K562 (cell line): ENCODE measurements around the gene MARS1. TPM values are rescaled to one million over a fixed set of nuclear protein-coding genes. Genes with fewer than 3 reads are reported as not detected.

Experiments
- BRF1 ChIP-seq: IDR thresholded peaks from 3 replicates; pipeline ENCODE4 v1.6.1; 2011; ENCODE audit warnings: borderline replicate concordance, mild to moderate bottlenecking; ENCODE audit not compliant: insufficient read length; ENCODE audit errors: extremely low read depth
- CREB1 ChIP-seq, 2 experiments: sonication (generic) in 1 of 2; formaldehyde crosslinking in 1 of 2; IDR thresholded peaks; 2 replicates each; pipeline versions ENCODE4 v1.6.1 to v1.8.0; 2012 to 2022; ENCODE audit warnings: inconsistent platforms in 1 of 2, mild to moderate bottlenecking in 1 of 2, missing genetic modification reagents in 1 of 2, moderate library complexity in 1 of 2
- CREBBP ChIP-seq: IDR thresholded peaks from one replicate; pipeline ENCODE4 v1.6.1; 2012; ENCODE audit warnings: low read depth, mild to moderate bottlenecking, control low read depth, inconsistent platforms, low read length
- ELF1 ChIP-seq: fragments of 200-800 bp; sonication (Bioruptor generic); IDR thresholded peaks from 2 replicates; pipeline ENCODE4 v1.6.1; 2016; ENCODE audit warnings: missing genetic modification characterization, missing compliant biosample characterization
- FOXK1 ChIP-seq: sonication (generic); formaldehyde crosslinking; IDR thresholded peaks from 2 replicates; pipeline ENCODE4 v1.8.0; 2022; ENCODE audit warnings: missing genetic modification reagents, mild to moderate bottlenecking, borderline replicate concordance
- HCFC1 ChIP-seq: IDR thresholded peaks from 2 replicates; pipeline ENCODE4 v1.6.1; 2012; ENCODE audit warnings: low read depth, low read length, improper control_type of control experiment
- HMGXB4 ChIP-seq: sonication (generic); formaldehyde crosslinking; IDR thresholded peaks from 2 replicates; pipeline ENCODE4 v1.8.1; 2023; ENCODE audit warnings: mild to moderate bottlenecking, missing genetic modification reagents
- MBD1 ChIP-seq: fragments of 250-450 bp; sonication (Bioruptor Pico); IDR thresholded peaks from 2 replicates; pipeline ENCODE4 v1.8.0; 2022; ENCODE audit warnings: inconsistent platforms
- MIER1 ChIP-seq: fragments of 450-650 bp; IDR thresholded peaks from 2 replicates; pipeline ENCODE4 v1.6.1; 2016; ENCODE audit warnings: antibody characterized with exemption, mild to moderate bottlenecking, low read depth
- NR2C1 ChIP-seq, 2 experiments: fragments of 450-650 bp; IDR thresholded peaks; 2 replicates each; pipeline ENCODE4 v1.6.1; 2017; ENCODE audit warnings: mild to moderate bottlenecking in 2 of 2, antibody characterized with exemption in 1 of 2, inconsistent platforms in 1 of 2, missing compliant biosample characterization in 1 of 2, missing genetic modification characterization in 1 of 2
- PHF21A ChIP-seq: fragments of 450-650 bp; IDR thresholded peaks from 2 replicates; pipeline ENCODE4 v1.6.1; 2017; ENCODE audit warnings: low read depth, borderline replicate concordance
- RBBP5 ChIP-seq: fragments of 200-600 bp; sonication (generic); IDR thresholded peaks from 2 replicates; pipeline ENCODE4 v1.6.1; 2012; ENCODE audit warnings: borderline replicate concordance, mild to moderate bottlenecking, low read length, control low read depth, inconsistent platforms; ENCODE audit not compliant: insufficient read depth, poor library complexity, severe bottlenecking
- SETDB1 ChIP-seq: IDR thresholded peaks from one replicate; pipeline ENCODE4 v1.6.1; 2012; ENCODE audit warnings: low read length, control low read depth, inconsistent platforms
- SMAD2 ChIP-seq: fragments of 150-350 bp; IDR thresholded peaks from 2 replicates; pipeline ENCODE4 v1.6.1; 2014; ENCODE audit warnings: low read depth, mild to moderate bottlenecking, low read length
- SRSF1 ChIP-seq: fragments of 200-400 bp; formaldehyde crosslinking; IDR thresholded peaks from 2 replicates; pipeline ENCODE4 v1.6.1; 2017; ENCODE audit warnings: mild to moderate bottlenecking, low read depth, low read length, moderate library complexity
- TAF9B ChIP-seq: fragments of 450-650 bp; IDR thresholded peaks from 2 replicates; pipeline ENCODE4 v1.6.1; 2018; ENCODE audit warnings: mild to moderate bottlenecking; ENCODE audit not compliant: partially characterized antibody
- XRCC3 ChIP-seq: fragments of 450-650 bp; IDR thresholded peaks from 2 replicates; pipeline ENCODE4 v1.6.1; 2017; ENCODE audit warnings: mild to moderate bottlenecking, moderate library complexity
- ZNF140 ChIP-seq: fragments of 250-450 bp; sonication (Bioruptor Pico); IDR thresholded peaks from 2 replicates; pipeline ENCODE4 v1.8.0; 2021; ENCODE audit warnings: moderate library complexity, mild to moderate bottlenecking, inconsistent platforms
- ZNF197 ChIP-seq: fragments of 200-800 bp; sonication (Bioruptor generic); IDR thresholded peaks from 2 replicates; pipeline ENCODE4 v1.6.1; 2016; ENCODE audit warnings: low read depth, missing genetic modification characterization, missing compliant biosample characterization
- ZNF408 ChIP-seq: fragments of 250-450 bp; sonication (Bioruptor Pico); IDR thresholded peaks from 2 replicates; pipeline ENCODE4 v1.4.0; 2020; ENCODE audit warnings: low read depth, mild to moderate bottlenecking, moderate library complexity
- ZNF639 ChIP-seq, 2 experiments: fragments of 200-800 bp in 1 of 2; sonication (Bioruptor generic) in 1 of 2; sonication (generic) in 1 of 2; formaldehyde crosslinking in 1 of 2; IDR thresholded peaks in 1 of 2; conservative IDR thresholded peaks in 1 of 2; 2 replicates each; pipeline versions ENCODE4 v1.5.0 to v1.6.1; 2016 to 2020; ENCODE audit warnings: missing compliant biosample characterization in 1 of 2, missing genetic modification characterization in 1 of 2, missing genetic modification reagents in 1 of 2
- ZNF764 ChIP-seq: fragments of 250-450 bp; sonication (Bioruptor Pico); IDR thresholded peaks from 2 replicates; pipeline ENCODE4 v1.4.0; 2020; ENCODE audit warnings: low read depth, mild to moderate bottlenecking, moderate library complexity
- polyA plus RNA-seq, 8 experiments: library from polyadenylated mRNA; depleted of rRNA in 4 of 8; stranded (reverse) in 5 of 8; unstranded in 3 of 8; fragments of >200 nt; fragmentation: Nextera tagmentation in 2 of 8; fragmentation: Illumina TruSeq in 1 of 8; extraction: Ambion mirVana in 2 of 8; extraction: Trizol in 1 of 8; gene quantifications; 2 replicates each; pipeline versions ENCODE4 v1.2.1 to v1.2.3, GENCODE V29; 2011 to 2014; ENCODE audit warnings: inconsistent platforms in 1 of 8, missing spikeins in 1 of 8
- total RNA-seq, 7 experiments: library from RNA; depleted of rRNA in 6 of 7; stranded (reverse); fragments of >200 nt in 6 of 7; fragmentation: Illumina TruSeq in 2 of 7; extraction: Trizol in 2 of 7; gene quantifications; 2 replicates each; pipeline versions ENCODE4 v1.2.1 to v1.2.3, GENCODE V29; 2011 to 2021; ENCODE audit warnings: low replicate concordance in 1 of 7

Gene MARS1
- total and polyA plus RNA-seq, 9 of the 15 experiments (the other 6 are each of a cell fraction or from before 2014, with no cell fraction given) = 117 to 382 (median 220) TPM

GRCh38 chr12:57546438-57547287 lies 58.8 kb downstream of the MARS1 start, which contains the start of gene DCTN2 (continued):
- TF ChIP-seq MBD1 (CRISPR knock-in tag) (no peak), MIER1 (no peak), FOXK1 (CRISPR knock-in tag) (no peak), NR2C1 (IDR thresholded peaks at IDR 0.05) (no peak), NR2C1 (tag; IDR thresholded peaks at IDR 0.05) (no peak; the same call in 1 of the 2 replicates), TAF9B (no peak), ZNF408 (CRISPR knock-in tag) (no peak), BRF1 (no peak), ZNF764 (CRISPR knock-in tag) (no peak), RBBP5 (peak; percentile 70), XRCC3 (no peak), SRSF1 (no peak), CREBBP (no peak), HMGXB4 (CRISPR knock-in tag) (no peak), CREB1 (IDR thresholded peaks at IDR 0.05) (0 out of 2 replicates have a peak, but pooled peaks have one; percentile 2), CREB1 (CRISPR knock-in tag; IDR thresholded peaks at IDR 0.05) (no peak), ZNF197 (CRISPR knock-in tag) (no peak), HCFC1 (no peak), SETDB1 (no peak), SMAD2 (no peak), PHF21A (no peak), ELF1 (tag) (0 out of 2 replicates have a peak, but pooled peaks have one; percentile 15), ZNF639 (CRISPR knock-in tag; conservative IDR thresholded peaks at IDR 0.05 in 1 of 2, IDR thresholded peaks at IDR 0.05 in 1 of 2) (0 out of 4 replicates have a peak, but pooled peaks of 1 of the 2 experiments have one; percentile 15), ZNF140 (CRISPR knock-in tag) (no peak)
